IPS DF 4.7 (cell line): Measurements from ENCODE around the gene TMPRSS4.

ENCODE experiments used
- DNase-seq: peaks from one replicate; pipeline ENCODE4 v3.0.0-alpha.2; 2013; ENCODE audit warnings: low spot score; ENCODE audit errors: extremely low read depth

The TMPRSS4 gene, protein sequence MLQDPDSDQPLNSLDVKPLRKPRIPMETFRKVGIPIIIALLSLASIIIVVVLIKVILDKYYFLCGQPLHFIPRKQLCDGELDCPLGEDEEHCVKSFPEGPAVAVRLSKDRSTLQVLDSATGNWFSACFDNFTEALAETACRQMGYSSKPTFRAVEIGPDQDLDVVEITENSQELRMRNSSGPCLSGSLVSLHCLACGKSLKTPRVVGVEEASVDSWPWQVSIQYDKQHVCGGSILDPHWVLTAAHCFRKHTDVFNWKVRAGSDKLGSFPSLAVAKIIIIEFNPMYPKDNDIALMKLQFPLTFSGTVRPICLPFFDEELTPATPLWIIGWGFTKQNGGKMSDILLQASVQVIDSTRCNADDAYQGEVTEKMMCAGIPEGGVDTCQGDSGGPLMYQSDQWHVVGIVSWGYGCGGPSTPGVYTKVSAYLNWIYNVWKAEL

DNA sequence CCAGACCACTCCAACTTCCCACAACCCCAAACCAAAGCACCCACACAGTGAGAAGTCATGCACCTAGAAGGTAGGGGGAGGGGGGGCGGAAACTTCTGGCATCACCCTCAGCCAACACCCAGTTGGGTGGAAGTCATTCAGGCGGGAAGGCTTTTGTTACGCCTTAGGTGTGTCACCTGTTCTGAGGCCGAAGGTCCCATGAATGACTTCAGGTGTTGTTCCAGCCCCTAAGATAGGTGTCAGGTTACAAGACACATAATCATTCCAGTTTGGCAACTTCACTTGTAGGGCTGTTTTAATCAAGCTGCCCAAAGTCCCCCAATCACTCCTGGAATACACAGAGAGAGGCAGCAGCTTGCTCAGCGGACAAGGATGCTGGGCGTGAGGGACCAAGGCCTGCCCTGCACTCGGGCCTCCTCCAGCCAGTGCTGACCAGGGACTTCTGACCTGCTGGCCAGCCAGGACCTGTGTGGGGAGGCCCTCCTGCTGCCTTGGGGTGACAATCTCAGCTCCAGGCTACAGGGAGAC is at the start of gene TMPRSS4:
Gene TMPRSS4, plus strand, starts transcription at position 325 of the 528 bp plus-strand sequence. CDS start 225 bp downstream, outside the sequence.
- no peak for DNase-seq

DNA sequence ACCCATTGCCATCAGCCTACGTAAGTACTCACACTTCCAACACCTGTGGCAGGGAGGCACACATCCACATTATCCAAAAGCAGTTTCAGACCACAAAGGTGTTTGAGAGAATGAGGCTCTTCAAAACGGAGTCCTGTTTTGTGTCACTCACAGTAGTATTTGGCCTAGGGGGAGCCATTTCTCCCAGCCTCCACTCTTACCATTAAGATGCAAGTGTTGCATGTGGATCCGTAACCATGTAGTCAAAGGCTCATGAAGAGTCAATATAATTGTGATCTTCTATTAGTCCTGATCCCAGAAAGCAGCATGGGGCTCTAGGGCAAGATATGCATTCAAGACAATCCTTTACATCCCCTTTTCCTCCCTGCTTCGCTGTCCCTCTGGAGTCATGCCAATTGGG is 49.2 kb upstream of the TMPRSS4 start:
- DNase-seq: no peak

DNA sequence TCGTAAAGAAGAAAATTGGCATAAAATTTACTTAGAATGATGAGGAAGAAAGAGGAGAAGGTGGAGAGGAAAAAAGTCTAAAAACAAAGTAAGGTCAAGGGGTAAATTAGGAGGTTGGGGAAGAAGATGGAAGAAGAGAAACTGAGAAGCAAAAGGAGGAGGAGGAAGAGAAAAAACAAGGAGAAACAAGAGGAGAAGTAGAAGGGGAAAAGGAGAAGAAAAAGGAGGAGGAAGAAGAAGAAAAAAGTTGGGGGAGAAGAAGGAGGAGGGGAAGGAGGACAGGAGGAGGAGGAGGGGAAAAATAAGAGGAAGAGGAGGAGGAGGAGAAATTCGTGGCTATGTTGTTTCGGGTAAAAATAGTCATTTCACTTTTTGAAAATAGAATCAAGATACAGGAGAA is 48.3 kb upstream of the TMPRSS4 start:
- DNase-seq: no peak

DNA sequence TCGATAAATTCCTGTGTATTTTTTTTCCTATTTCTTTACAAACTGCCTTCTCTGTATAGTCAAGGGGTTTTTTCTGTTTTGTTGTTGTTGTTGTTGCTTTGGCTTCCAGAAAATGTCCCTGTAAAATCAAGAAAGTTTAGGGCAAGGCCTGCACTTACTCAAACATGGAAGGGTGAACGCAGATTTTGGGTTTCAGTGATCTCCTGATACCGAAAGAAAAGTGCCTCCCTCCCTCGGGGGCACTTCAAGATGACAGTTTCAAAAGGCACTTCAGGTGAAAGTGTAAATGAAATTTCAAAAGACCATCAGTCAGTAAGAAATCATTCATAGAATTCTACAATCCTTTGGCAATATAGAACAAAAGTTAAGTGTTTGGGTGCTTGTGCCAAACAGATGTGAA is 43.4 kb upstream of the TMPRSS4 start:
- no peak for DNase-seq

DNA sequence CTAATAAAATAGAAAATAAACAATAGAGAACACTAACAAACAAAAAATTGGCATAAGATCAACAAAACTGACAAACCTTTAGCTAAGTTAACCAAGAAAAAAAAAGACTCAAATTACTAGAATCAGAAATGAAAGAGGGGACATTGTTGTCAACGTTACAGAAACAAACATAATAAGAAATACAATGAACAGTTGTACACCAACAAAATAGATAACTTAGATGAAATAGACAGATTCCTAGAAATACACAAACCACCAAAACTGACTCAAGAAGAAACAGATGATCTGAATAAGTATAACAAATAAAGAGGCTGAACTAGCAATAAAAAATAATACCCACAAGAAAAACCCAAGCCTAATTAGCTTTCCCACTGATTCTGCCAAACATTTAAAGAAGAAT is 34.7 kb upstream of the TMPRSS4 start:
- no peak for DNase-seq

DNA sequence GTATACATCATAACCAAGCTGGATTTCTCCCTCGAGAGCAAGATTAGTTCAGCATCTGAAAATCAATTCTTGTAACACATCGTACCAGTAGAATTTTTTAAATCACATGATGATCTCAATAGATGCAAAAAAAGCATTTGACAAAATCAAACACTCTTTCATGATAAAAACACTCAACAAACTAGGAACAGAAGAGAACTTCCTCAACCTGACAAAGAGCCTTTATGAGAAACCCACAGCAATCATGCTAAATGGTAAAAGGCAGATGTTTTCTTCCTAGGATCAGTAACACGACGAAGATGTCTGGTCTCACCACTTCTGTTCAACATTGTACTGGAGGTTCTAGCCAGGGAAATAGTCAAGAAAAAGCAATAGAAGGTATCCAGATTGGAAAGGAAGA is 34.1 kb upstream of the TMPRSS4 start:
- DNase-seq: no peak

DNA sequence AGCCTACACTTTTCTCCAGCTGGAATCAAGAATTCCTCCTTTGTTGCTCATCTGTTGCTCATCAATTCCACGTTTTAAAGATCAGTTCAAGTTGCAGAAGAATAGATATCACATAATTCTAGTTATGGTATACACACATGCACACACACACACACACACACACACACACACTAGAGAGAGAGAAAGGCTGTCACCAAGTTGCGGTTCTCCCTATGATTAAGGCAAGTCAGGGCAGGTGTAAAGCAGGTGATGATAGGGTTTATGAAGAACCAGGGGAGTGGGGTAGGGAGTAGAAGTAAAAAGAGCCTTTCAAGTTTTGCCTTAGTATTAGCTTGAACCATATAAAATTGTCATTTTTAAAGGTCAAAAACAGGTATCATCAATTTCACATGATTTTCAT is 31.7 kb upstream of the TMPRSS4 start:
- no peak for DNase-seq

DNA sequence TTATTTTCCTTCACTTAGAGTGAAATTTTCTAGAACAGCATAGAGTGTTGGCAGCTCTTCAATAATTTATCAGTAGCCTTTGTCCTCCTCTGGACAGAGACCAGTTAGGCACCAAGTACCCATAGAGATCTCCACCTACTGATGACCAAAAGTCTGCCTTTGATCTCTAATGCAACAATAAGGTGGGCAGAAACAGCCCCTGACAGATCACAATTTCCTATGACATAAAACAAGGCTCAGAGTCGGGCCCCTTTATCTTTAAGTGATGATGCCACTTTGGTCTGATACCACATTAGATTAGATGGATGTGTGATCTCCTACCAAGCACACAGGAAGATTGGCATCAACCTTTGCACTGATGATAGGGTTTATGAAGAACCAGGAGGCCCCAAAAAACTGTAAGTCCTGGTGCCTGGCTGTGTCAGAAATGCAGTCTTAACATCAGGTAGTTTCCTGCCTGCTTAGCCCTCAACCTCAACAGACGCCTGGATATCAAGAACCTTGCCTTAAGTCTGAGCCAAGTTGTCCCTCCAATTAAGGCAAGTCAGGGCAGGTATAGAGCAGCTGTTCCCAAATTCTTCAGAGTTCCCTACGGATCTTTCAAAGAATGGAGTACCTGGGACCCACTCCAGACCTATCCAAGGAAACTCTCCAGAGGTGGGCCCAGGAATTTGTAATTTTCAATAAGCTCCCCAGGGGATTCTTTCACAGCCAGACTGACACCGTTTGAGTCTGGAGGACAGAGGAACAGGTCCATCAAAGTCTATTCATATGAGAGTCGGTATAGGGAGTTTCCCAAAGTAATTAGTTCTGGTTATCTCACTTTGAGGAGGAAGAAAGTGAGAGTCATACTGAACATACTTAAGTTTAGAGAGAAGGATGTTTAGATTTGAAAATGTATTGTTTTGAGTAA is 30.6 kb upstream of the TMPRSS4 start:
- DNase-seq: no peak

DNA sequence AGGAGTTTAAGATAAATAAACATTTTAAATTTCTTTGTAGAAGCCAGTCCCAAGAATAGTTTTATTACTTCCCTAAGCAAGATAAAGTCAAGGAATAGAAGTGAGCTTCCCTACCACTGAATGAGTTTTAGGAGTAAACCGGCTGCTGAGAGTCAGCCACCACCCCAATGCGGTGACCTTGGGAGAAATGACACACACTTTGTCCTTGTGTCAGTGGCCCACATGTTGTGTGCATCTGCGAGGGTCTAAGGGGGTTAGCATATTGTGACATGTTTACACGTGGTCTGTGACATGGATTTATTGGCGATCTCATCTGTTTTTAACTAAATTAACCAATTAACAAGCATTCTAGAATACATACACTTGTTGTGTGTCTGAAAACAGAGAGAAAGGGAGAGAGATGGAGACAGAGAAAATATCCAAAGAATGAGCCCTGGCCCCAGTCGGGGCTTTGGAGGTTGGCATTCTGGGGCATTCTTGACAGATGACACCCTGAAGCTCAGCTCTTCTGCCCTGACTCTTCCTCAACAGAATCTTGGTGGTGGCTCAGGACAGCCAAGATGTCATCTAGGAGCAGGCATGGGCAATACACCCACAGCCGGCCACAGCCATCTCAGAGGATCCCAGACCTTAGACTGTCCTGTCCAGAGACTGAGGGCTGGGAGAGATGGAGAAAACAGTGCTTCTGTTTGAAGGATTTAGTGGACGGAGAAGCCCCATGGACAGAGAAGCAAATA is 29.7 kb upstream of the TMPRSS4 start:
- DNase-seq: no peak

DNA sequence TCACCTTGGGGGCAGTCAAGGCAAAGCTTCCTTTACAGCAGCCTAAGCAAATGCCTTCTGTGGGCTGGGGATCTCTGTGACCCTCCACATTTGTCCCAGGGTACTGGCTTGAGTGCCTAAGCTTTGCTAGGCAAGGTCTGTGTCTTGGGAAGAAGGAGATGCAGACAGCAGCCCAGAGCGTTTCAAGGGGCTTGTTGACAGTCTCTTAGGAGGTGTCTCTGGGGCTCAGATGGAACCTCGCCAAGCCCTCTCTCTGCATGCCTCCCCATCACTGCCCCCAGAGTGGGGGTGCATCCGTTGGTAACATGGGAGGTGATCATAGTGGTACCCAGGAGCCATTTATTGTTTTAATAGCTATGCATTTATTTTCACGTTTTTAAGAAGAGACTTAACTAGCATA is 29.1 kb upstream of the TMPRSS4 start:
- no peak for DNase-seq

DNA sequence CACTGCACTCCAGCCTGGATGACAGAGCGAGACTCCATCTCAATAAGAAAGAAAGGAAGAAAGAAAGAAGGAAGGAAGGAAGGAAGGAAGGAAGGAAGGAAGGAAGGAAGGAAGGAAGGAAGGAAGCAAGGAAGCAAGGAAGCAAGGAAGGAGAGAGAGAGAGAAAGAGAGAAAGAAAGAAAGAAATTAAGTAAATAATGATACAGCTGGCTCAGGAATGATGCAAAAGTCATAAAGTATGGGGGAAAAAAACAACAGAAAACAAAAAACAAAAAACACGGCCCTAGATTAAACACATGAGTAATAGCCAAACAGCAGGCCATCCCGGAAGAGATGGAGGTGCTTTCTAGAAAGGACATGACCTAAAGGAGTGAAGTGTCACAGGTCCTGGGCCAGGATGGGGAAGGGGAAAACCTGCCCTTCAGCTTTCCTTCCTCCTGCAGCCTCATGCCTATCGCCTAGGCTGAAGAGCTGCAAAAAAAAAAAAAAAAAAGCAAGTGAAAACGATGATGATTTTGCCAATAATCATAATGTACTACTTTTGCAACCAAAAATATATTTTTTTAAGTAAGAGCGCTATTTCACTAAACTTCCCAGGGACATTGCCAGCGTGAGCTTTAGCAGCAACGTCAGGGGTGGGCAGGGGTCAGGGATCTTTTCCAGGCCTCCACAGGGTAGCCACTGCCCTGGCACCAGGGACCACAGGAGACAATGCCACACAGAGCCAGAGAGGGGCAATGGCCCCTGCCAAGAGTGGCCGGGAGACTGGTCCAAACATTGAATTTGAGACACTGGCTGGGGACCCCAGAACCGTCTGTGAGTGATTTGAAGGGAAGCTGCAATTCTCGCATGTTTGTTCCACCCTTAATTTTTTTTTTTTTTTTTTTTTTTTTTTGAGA is 28.2 kb upstream of the TMPRSS4 start:
- DNase-seq: no peak

DNA sequence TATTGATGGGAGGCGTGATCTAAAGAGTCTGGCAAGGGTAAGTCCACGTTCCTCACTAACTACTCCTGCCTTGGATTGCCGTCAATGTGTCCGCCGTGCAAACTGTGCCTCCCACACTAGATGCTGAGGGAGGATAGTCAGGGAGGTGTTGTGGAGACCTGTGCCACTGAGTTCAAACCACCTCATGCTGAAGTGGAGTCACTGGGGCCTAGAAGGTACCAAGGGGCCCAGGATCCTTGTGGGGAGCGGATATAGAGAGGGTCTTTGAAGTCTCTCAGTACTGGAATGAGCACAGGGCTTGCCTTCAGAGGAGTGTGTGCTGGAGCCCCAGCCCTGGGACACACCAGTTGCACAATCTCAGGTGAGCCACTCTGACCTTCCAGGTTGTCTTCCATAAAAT is 27.1 kb upstream of the TMPRSS4 start:
- no peak for DNase-seq

DNA sequence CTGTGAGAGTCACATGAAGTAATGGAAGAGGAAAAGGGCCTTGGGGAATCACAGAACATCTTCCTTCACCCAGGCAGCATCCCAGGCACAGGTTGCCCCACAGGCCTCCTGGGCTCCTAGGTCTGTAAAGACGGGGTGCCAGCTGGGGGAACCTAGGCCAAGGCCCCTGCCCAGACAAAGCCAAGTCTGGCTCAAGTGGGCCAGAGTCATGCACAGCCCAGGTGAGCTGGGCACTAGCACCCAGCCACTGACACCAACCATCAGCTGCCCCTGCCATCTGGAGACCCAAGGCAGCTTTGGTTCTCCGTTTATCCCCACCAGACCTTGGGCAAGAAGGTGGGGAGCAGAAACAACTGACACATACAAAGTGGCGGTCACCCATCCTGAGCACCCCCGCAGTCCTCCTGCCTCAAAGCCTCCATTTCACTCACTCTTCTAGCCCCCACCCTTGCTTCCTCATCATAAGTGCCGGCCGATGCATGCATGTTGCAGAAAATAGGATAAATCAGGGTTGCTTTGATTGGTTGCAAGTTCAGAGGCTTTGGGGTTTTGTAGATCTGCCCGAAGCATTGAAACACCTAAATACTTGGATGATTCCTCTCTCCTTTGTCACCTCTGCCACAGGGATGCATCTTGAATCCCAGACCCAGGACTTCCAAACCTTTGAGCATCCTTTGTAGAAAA is 26.5 kb upstream of the TMPRSS4 start:
- DNase-seq: no peak

DNA sequence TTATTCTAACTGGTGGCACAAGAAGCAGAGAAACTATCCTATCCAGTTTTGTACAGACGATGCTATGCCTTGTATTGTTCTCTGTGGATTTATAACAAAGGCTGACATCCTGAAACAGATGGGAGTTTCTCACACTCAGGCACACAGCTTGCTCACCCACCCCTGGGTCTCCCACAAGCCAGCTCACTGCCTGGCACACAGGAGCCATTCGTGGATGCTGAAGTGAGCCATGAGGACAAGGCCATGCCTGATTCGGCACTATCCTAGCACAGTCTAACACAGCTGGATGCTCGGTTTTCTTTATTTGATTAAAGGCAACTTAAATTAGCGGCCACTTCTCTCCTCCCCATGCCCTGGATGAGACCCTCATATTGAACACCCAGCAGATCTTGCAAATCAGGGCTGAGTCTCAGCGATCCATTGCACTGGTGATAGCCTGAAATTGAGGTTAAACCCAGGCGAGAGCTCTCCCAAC is 25.7 kb upstream of the TMPRSS4 start:
- DNase-seq: no peak

DNA sequence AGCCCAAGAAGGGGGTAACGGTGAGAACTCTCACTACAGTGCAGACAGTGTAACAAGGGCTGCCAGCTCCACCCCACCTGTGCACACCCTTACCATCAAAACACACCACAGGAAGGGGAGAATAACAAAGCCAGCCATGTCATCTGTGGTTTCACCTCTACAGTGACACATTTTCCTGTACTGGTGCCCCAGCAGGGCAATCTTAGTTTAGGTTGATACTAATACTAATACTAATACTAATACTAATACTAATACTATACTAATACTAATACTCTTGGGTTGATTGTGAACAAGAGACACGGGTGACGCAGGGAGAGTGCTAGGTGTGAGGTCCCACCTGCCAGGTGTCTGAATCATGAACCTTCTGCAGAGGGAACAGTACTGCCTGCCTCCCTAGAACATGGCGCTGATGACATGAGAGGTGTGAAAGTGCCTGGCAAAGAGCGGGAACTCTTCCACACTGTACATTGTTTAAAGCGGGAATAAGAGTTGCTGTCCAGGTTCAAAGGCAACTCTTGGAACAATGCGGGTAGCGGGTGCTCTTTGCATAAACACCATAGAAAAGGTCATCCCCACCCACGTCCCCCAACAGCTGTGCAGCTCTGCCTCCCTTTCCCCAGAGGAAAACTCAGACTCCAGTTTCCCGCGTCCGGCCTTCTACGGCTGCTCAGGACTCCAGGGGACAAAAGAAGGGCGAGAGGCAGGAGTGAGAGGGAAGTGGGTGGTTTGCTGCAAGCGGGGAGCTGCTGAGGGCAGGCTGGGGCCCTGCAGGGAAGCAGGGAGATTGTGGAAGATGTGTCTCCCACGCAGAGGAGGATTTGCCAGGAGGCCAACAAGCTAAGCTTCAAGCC is 25.0 kb upstream of the TMPRSS4 start:
- no peak for DNase-seq

DNA sequence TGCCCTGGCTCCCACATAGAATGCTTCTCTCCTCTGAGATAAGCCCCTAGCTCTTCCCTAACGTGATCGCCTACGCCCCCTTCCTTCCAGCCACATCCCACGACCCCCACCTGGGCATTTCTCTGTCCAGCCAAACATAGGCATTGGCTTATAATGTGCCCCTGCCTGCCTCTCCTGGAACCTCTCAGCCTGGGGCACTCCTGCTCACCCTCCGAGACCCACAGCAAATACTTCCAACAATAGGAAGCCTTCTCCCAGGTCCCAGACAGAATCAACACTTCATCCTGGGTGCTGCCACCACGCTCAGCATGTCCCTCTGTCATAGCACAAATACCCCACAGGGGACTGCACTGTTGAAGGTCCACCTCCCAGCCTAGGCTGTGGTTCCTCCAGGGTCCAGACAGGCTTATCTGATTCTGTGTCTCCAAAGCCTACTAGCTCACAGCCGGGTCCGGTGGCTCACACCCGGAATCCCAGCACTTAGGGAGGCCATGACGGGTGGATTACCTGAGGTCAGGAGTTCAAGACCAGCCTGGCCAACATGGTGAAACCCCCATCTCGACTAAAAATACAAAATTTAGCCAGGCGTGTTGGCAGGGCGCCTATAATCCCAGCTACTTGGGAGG is 24.2 kb upstream of the TMPRSS4 start:
- no peak for DNase-seq

DNA sequence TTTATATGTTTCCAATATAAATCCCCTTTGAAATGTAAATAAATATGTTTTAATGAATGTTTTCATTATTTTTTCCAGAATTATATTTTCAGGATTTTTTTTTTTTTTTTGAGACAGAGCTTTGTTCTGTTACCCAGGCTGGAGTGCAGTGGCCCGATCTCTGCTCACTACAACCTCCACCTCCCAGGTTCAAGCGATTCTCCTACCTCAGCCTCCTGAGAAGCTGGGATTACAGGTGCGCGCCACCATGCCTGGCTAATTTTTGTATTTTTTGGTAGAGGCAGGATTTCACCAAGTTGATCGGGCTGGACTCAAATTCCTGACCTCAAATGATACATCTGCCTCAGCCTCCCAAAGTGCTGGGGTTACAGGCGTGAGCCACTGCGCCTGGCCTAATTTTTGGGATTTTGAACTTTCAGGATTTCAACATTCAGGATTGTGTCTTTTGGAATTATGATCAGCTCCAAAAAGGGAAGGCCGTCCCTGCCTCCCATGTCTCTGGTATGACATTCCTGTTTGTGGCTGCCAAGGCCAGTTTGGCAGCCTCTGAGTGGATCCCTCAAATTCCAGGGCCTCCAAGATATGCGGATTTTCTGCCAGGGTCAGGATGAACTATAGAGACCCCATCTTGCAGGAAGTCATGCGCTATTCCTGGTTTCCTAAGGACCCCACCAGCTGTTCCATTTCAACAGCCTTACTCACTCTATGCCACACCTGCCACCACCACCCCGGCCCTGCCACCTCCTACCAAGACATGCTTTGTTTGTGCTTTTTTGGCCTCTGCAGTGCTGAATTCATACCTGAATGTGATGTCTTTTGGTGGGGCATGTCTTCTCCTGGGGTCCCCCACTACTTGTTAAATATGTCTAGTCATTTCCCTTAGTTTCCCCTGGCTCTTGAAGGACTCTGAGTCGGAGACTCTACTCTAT is 21.9 kb upstream of the TMPRSS4 start:
- DNase-seq: no peak
